HG03558 (cell line): ENCODE results near the gene PROM1.

ENCODE experiments used
- ATAC-seq: cut with Tn5 transposase; IDR thresholded peaks from one replicate; pipeline ENCODE4 v1.9.1; 2021; ENCODE audit warnings: moderate number of reproducible peaks; ENCODE audit not compliant: unreplicated experiment; ENCODE audit errors: extremely low read depth

The PROM1 gene

GRCh38 chr4:16067515-16067914 lies 16.3 kb downstream of the PROM1 start:
- no peak for ATAC-seq

DNA sequence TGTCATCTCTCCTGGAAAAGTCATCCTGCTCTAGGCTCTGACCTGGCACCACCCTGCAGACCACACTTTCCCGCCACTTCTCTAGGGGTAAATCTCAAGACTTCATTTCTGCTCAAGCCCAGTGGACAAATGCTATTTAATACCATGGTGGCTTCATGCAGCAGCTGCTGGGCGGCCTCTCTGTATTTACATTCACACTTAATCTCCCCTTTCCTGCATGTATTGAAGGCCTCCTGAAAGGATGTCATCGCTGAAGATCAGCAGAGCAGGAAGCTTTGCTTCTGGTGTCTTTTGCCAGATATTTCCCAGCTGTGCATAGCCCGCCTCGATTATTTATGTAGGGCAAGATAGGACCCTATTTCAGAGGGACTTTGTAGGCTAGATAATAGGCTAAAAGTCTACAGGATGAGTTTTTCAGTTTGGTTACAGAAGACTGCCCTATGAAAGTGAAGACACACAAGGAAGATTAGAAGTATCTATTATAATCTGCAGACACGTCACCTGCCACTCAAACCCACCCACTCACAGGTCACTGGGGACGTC lies 17.2 kb downstream of the PROM1 start:
- no peak for ATAC-seq

DNA sequence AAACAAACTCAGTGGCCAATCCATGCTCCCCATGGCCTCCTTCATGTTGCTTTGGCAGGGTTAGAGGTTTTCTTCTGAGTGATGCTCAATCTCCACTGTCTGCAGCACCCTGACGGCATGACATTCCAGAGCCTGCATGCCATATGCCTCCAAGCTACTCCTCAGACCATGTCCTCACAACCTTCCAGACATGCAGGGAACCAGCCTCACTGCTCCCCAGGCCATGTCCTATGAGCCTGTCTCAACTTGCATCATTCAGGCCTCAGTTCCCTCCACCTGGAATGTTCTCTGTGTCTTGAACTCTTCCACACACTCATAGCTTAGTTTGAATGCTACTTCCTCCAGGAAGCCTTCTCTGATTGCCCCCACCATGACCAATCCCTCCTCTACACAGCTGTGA lies 18.8 kb downstream of the PROM1 start:
- ATAC-seq = no peak

DNA sequence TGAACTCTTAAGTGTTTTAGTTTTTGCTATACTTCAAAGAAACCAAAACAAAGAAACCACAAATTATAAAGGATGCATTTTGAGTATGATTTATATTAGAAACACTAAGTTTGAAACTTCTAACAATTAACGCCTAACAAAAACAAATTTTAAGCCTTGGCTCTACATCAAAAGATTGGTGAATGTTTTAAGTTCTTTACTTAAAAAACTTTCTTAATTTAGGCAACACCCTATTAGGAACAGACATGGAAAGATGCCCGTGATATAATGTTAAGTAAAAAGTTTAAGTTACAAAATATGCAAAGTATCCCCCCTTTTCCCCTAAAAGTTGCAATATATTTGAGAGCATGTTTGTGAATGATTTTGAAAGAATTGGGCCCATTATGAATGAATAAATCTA lies 21.2 kb downstream of the PROM1 start:
- no peak for ATAC-seq

- ATAC-seq = no peak
These were observed 27.0 kb downstream of the PROM1 start for GRCh38 chr4:16056681-16057385.

GRCh38 chr4:16055873-16056272 lies 27.9 kb downstream of the PROM1 start:
- no peak for ATAC-seq

- ATAC-seq = no peak
These were observed 28.4 kb downstream of the PROM1 start for GRCh38 chr4:16055471-16055870.

- no peak for ATAC-seq
These were observed 30.9 kb downstream of the PROM1 start for GRCh38 chr4:16052939-16053338.

GRCh38 chr4:16051980-16052379 lies 31.8 kb downstream of the PROM1 start:
- ATAC-seq = no peak

DNA sequence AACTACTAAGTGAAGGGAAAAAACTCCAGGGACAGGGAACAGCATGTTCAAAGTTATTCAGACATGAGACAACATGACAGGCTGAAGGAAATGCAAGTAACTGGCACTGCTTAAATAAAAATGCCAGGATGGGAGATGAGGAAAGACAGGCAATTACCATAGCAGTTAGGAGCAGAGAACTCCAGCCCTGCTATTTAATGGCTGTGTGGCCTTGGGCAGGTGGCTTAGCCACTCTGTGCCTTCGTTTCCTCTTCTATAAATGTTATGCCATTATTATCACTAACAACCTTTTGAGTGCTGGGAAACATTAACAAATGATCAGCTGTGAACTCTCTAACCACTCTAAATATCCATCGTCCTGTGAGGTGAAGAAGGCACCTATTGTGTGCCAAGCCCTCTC lies 32.7 kb downstream of the PROM1 start:
- ATAC-seq = no peak

GRCh38 chr4:16050669-16051068 lies 33.2 kb downstream of the PROM1 start:
- ATAC-seq = no peak

DNA sequence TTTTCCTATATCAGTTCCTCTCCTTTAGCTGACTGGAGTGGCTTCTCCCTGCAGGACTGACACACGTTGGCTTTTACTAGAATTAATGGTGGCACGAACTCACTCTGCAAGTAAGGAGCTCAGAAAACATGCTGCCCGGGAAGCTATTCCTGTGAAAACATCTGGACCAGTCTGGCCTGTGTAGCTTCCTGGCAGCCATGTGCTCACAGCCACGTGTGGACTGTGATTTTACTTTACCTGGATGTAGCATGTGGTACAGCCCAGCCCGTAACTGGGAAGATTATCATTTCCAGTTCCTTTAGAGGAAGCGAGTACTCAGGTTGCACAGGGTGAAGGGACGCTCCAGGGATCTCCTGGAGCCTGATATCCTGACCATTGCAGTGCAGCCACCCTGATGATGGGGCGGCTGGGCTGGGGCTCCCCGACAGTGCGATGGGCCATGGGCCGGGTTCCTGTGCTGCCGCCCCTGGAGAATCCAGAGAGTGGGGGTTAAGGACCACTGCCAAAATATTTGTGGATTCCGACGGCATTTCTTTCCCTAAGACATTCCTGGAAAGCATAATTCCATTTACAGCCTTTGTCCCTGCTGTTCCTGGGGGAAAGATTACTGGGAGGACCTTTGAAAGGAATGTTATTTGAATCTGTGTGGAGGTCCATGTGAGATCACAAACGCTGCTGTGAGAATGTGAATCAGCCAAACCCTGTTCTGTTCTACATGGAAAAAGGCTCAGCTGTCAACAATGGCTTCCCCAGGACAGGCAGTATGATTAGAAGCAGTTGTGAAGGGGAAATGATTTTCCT lies 35.0 kb downstream of the PROM1 start:
- no peak for ATAC-seq

- ATAC-seq = no peak
These were observed 38.1 kb downstream of the PROM1 start for GRCh38 chr4:16045687-16046086.

- ATAC-seq = no peak
These were observed 40.0 kb downstream of the PROM1 start for GRCh38 chr4:16043642-16044498.

- ATAC-seq = no peak
These were observed 44.7 kb downstream of the PROM1 start for GRCh38 chr4:16039139-16039538.

- no peak for ATAC-seq
These were observed 45.9 kb downstream of the PROM1 start for GRCh38 chr4:16037901-16038300.

GRCh38 chr4:16035843-16036242 lies 48.0 kb downstream of the PROM1 start:
- no peak for ATAC-seq

- ATAC-seq = no peak
These were observed 49.6 kb downstream of the PROM1 start for GRCh38 chr4:16034010-16034748.

GRCh38 chr4:16032396-16032770 lies 51.4 kb downstream of the PROM1 start:
- no peak for ATAC-seq
